Suppressor macrophage (primary cell): Measurements from ENCODE around the gene ARSG.
A peak's percentile ranks its signal among the peaks of the same experiment; 100 is the strongest.

ENCODE experiments used
- DNase-seq, 4 experiments: peaks; one replicate each; pipeline ENCODE4 v3.0.0-alpha.2; 2020 to 2022

The ARSG gene

DNA sequence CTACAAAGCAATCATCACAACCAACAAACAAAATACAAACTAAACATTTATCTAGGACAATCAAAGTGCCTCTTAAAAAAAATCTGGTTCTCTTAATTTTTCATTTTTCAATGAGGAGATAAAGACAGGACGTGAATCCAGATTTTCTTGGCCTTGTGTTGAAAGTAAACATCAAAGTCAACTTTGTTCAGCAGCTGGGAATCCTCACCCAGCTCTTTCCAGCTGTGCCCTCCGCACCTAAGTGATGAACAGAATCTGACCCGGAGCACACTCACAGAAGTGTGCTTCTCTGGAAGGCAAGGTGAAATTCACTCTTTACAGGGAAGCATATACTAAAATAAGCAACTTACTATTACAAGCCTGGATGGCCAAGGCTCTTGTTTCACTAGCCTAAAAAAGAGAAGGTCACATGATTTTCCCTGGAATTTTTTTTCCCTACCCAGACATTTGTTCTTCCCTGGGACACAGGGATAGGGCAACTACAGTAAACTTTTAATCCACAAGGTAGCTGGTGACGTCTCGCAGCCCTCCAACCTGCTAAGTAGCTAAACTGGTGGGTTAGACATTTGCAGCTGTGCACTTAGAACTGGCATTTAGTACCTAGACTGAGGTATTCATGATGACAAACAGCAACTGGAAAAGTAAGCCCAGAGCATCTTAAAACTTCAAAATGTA is 162.8 kb downstream of the ARSG start:
- no peak for DNase-seq

- DNase-seq: peak; percentile 71 to 95 (median 82)
Measured at GRCh38 chr17:68455901-68456338, 164.6 kb downstream of the ARSG start.

DNA sequence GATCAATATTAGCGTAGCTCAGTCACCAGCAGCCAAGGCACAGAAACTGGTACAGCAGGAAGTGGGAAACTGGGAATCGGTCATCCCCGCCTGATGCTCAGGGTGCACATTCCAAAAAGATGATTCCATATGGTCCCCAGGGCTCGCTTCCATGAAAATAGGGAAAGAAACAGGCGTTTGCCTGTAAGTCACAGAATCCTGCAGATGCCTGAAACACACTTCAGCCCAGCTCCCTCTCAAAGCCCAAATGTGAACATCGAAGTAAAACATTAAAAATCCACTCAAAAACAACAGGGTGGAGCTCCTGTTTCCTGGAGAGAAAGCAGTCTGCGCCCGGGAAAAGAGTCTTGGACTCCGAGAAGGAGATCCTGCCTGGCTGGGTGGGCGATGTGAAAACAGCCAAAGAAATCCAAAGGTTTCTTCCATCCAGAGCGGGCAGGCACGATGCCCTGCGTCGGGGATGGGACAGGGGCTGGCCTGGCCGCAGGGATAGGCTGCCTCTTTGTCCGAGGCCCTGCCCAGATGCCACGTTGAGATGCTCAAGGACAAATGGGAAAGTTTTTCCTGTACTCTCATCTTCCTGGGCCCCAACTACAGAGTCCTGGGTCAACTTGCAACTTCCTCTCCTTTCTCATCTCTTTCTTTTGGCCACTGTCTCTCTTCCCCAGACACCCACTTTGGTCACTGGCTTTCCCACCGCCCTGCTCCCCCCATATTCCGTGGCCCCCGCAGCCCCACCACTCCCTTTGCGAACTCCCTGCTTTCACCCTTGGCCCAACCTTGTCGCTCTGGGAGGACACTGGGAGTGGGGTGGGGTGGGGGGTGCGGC is 165.3 kb downstream of the ARSG start:
- peak; percentile 68 to 82 (median 80) for DNase-seq

DNA sequence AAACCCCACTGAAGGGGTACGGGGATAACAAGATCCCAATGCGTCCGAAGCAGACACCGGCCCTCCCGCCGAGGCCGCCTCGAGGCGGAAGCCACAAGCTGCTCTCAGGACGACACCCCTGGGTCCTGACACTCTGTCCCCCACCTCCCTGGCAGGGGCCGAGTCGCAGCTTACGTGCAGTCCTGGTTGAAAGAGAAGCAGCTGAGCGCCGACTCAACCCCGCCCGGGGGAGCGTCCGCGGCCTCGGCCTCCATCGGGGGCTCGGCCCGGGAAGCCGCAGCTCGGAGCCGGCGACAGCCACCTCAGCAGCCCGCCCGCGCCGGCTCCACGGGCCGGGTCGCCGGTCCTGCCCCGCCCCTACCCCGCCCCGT is 165.9 kb downstream of the ARSG start, which contains the start of gene WIPI1:
Gene WIPI1 (minus strand): TSS at position 329 of the 371 bp plus-strand sequence. CDS start 75 bp downstream, at position 254.
- no peak for DNase-seq

DNA sequence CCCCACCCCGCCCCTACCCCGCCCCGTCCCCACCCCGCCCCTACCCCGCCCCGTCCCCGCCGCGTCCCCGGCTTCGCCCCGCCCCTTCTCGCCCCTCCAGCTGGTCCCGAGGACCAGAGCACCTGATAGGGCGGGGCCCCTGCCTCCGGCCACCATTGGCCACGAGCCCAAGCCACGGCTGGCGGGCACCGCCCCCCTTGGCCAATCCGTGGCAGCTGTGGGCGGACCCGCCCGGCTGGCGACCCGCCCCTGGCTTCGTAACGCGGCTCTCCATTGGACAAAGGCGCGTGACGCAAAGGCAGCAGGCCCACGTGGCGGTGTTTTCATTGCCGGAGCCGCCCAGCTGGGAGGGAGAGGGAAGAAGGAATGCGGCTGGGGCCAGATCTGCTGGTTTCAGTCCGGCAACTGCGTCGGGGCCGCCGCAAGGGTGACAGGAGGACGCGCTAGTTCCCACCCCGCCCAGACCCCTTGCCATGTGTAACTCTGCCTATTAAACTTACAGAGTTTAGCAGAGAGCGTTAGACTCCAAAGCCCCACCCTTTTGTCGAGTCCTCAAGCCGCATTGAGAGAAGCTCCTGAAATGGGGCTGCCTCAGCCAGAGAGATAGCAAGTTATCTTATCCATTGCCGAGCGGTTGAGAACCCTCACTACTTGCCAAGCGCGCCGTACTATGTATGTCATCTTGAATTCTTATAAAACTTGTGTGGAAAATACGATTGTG is 166.4 kb downstream of the ARSG start:
- DNase-seq: peak; percentile 100

GRCh38 chr17:68458260-68459036 is 167.2 kb downstream of the ARSG start:
- DNase-seq: no peak

DNA sequence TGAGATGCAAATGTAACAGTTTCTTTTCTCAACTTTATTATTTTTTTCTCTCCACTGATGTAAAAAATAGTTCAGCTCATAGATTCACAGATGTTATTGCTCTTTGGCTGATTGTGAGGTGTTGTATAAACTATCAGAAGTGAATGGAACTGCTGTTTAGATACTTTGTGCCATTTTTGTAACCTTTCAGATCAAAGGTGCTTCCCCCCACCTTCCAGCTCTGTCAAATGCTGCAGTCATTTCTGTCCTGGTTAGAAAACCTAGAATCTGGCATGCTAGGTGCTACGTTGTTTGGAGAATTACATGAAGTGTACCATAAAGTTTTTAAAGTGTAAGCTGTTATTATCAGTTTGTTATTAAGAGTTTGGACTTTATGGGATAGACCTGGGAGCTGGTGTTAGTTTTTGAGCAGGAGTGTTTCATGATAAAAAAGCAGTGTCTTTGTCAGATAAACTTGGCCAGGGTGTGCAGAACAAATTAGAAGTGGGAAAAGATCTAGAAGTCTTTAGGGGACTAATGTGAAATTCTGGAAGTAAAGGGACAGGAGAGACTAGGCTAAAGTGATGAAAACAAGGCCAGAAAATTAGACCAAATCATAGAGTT is 167.8 kb downstream of the ARSG start:
- DNase-seq: no peak

- DNase-seq: peak in 3 of 4 experiments; percentile 25 to 36 (median 27)
Measured at GRCh38 chr17:68460146-68460545, 168.9 kb downstream of the ARSG start.

DNA sequence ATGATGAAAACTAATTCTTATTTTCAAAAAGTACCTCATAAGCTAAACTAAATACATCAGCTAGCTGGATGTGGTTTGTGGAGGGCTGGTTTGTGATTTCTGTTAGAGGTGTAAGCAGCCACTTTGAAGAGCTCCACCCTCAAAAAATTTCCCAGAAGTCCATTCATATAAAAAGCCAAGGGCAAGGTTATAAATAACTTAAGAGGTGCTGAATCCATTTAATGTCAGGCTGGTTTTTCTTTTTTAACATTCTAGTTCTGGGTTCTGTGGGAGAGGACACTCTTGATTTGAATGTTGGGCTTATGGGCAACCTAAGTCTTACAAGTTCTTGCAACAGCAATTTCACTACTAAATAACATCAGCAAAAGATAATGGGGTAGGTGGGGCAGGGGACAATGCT is 169.4 kb downstream of the ARSG start:
- DNase-seq: no peak

DNA sequence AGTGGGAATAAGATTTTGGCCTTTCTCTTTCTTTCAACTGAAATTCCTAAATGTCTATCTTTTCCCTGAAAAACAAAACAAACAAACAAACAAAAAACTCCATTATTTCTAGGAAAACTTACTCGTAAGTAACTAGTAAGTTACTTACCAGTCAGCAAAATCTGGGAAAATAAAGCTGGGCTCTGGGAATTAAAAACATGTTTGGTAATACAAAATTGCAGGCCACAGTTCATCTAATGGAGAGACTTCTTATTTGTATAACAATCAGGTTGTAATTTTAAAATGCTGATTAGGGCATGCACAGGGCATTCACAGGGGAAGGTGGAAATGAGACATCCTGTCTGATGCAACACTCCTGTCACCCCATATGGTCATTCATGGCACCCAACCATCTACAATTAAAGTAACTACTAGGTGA is 169.8 kb downstream of the ARSG start:
- DNase-seq: peak in 2 of 4 experiments; percentile 26 to 46

DNA sequence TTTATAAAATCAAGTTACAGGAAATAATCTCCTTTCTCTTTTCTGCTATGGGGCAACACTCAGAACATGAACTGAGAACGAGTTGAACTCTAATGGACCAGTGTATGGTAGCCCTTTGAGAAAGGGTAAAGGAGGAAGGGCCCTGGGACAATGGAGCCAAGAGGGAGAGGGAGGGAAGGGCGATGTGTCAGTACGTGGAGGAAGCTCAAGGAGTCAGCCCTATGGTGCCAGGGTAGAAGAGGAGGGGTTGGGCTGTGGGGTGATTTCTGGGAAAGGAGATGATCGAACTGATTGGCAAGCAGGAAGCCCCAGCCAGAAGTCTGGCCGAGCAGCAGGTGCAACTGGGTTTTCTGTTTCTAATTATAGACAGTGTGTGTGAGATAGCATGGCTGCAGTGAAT is 170.3 kb downstream of the ARSG start:
- DNase-seq: peak; percentile 32 to 59 (median 52)

DNA sequence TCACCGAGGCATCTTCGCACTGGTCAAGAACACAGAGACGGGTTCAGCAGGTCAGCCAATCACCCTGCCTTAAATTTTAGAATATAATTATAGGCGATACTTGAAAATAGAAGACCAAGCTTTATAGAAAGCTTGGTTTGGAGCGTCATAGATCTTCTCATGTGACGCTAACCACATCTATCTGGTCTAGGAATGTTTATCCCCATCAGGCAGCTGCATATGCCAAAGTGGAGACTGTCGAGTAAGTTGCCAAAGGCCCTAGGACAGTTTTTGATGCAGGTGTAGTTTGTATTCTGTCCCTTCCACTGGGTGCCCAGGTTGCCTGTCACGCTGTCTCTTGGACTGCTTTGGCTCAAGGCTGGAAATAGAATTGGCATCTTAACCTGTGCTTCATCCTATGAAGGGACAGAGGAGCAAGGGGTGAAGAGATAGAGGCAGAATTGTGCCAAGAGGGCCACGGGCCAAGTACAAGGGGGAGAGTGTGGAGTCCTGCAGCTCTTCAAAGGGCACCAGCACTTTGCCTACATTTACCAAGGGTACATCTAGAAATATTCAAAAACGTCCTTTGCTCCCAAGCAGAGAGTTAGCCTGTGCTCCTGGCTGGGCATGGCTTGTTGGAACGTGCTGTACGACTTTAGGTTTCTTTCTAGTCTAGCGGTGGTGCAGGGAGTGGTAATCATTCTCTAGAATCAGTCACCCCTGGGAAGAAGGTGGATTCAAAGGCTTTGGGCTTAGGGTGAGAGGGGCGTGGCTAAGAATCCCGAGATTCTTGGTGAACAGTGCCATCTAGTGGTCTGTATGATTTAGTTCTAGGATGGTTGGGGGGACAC is 171.3 kb downstream of the ARSG start:
- peak; percentile 84 to 95 (median 87) for DNase-seq

GRCh38 chr17:68463211-68464019 is 172.1 kb downstream of the ARSG start:
- no peak for DNase-seq

GRCh38 chr17:68468334-68468733 is 177.0 kb downstream of the ARSG start:
- DNase-seq: no peak

GRCh38 chr17:68468788-68469187 is 177.5 kb downstream of the ARSG start:
- no peak for DNase-seq
